HepG2 (cell line): ENCODE measurements around the gene HTRA3. TPM values are rescaled to one million over a fixed set of nuclear protein-coding genes. Genes with fewer than 3 reads are reported as not detected.

Experiments
- ATAC-seq: fragments of 200-7000 bp; cut with Tn5 transposase; 3 replicates; pipeline ENCODE4 v1.9.1; 2020; ENCODE audit warnings: mild to moderate bottlenecking, moderate library complexity
- BruUV-seq: library from RNA; stranded (reverse); fragments of 400-500 nt; replicated peaks from 2 replicates; lab custom pipeline; 2021; lab: Mats Ljungman, UMichigan
- CTCF ChIA-PET: fragments of 300-600 bp; formaldehyde crosslinking; extraction: SDS; loops from one replicate; lab custom pipeline; 2021; ENCODE audit warnings: low total read pairs, inconsistent platforms, low intra/inter-chr PET ratio; lab: Yijun Ruan, JAX
- POLR2A ChIA-PET: fragments of 350-600 bp; sonication (Branson Sonifier 250); formaldehyde crosslinking; loops from one replicate; lab custom pipeline; 2020; ENCODE audit warnings: antibody characterized with exemption, inconsistent platforms; lab: Yijun Ruan, JAX
- DNase-seq: peaks from one replicate; pipeline ENCODE4 v3.0.0-alpha.2; 2015; ENCODE audit warnings: low spot score
- FAIRE-seq: peaks from 3 replicates; lab custom pipeline; 2011; peaks lifted over from hg19 to GRCh38; lab: Jason Lieb, UNC
- H2AFZ ChIP-seq: one replicate; pipeline ENCODE4 v1.6.1; 2011; ENCODE audit warnings: low read length, inconsistent platforms
- H3K27ac ChIP-seq: fragments of 300-600 bp; 3 replicates; pipeline ENCODE4 v1.8.0; 2011; ENCODE audit warnings: mixed run types, mild to moderate bottlenecking, mixed read lengths, low read length, inconsistent platforms; ENCODE audit not compliant: insufficient read depth; ENCODE audit errors: extremely low read length
- H3K27me3 ChIP-seq, 2 experiments: fragments of 200-600 bp in 1 of 2; 2 replicates in 1 of 2; 3 replicates in 1 of 2; pipeline versions ENCODE4 v1.6.0 to v1.8.0; 2011; ENCODE audit warnings: low read length in 2 of 2, mild to moderate bottlenecking in 2 of 2, moderate library complexity in 2 of 2, inconsistent platforms in 1 of 2; ENCODE audit not compliant: insufficient read depth in 2 of 2, control insufficient read depth in 1 of 2
- H3K36me3 ChIP-seq, 2 experiments: fragments of 200-600 bp in 1 of 2; replicated peaks in 1 of 2; 2 replicates in 1 of 2; 3 replicates in 1 of 2; pipeline versions ENCODE4 v1.5.1 to v1.8.0; 2011; ENCODE audit warnings: low read length in 2 of 2, inconsistent platforms in 1 of 2; ENCODE audit not compliant: insufficient read depth in 2 of 2, control insufficient read depth in 1 of 2
- H3K4me1 ChIP-seq: 2 replicates; pipeline ENCODE4 v1.5.1; 2012; ENCODE audit warnings: low read length, inconsistent platforms; ENCODE audit not compliant: insufficient read depth
- H3K4me2 ChIP-seq: 2 replicates; pipeline ENCODE4 v1.6.0; 2011; ENCODE audit warnings: low read depth, low read length, inconsistent platforms
- H3K4me3 ChIP-seq, 3 experiments: fragments of 200-600 bp in 1 of 3; sonication (generic), shearing (Covaris generic) in 1 of 3; replicated peaks in 1 of 3; 2 replicates each; pipeline ENCODE4 v1.5.1; 2011 to 2016; ENCODE audit warnings: low read length in 3 of 3, inconsistent platforms in 2 of 3, low read depth in 2 of 3, mild to moderate bottlenecking in 2 of 3, control low read depth in 1 of 3, mixed read lengths in 1 of 3; ENCODE audit not compliant: insufficient read depth in 1 of 3
- H3K79me2 ChIP-seq: one replicate; pipeline ENCODE4 v1.6.1; 2011; ENCODE audit warnings: low read length, inconsistent platforms; ENCODE audit not compliant: insufficient read depth
- H3K9ac ChIP-seq: 2 replicates; pipeline ENCODE4 v1.6.0; 2011; ENCODE audit warnings: mild to moderate bottlenecking, low read depth, low read length, inconsistent platforms; ENCODE audit not compliant: insufficient read depth
- H3K9me3 ChIP-seq: 2 replicates; pipeline ENCODE4 v1.5.1; 2012; ENCODE audit warnings: mild to moderate bottlenecking, low read length
- H4K20me1 ChIP-seq: 2 replicates; pipeline ENCODE4 v1.6.0; 2011; ENCODE audit warnings: inconsistent platforms, mild to moderate bottlenecking, low read length, moderate library complexity; ENCODE audit not compliant: insufficient read depth
- GABPB1 ChIP-seq: IDR thresholded peaks from 2 replicates; pipeline ENCODE4 v1.6.1; 2016; ENCODE audit warnings: mild to moderate bottlenecking, missing genetic modification reagents, moderate library complexity, missing compliant biosample characterization
- HOXA5 ChIP-seq: sonication (generic); formaldehyde crosslinking; IDR thresholded peaks from 2 replicates; pipeline ENCODE4 v1.4.0; 2020; ENCODE audit warnings: missing genetic modification reagents
- MXI1 ChIP-seq: IDR thresholded peaks from 3 replicates; pipeline ENCODE4 v1.6.1; 2012; ENCODE audit warnings: low read depth, low read length, inconsistent platforms, borderline replicate concordance
- NRL ChIP-seq: sonication (generic); formaldehyde crosslinking; IDR thresholded peaks from 2 replicates; pipeline ENCODE4 v1.5.0; 2020; ENCODE audit warnings: missing genetic modification reagents, mild to moderate bottlenecking, moderate library complexity, borderline replicate concordance
- RBFOX2 ChIP-seq: fragments of 200-400 bp; formaldehyde crosslinking; IDR thresholded peaks from 2 replicates; pipeline ENCODE4 v1.6.1; 2017; ENCODE audit warnings: low read depth, mild to moderate bottlenecking, low read length
- ZMYM3 ChIP-seq: sonication (generic); formaldehyde crosslinking; IDR thresholded peaks from 2 replicates; pipeline ENCODE4 v1.5.1; 2020; ENCODE audit warnings: mild to moderate bottlenecking, missing genetic modification reagents
- ZNF629 ChIP-seq: sonication (generic); formaldehyde crosslinking; conservative IDR thresholded peaks from 2 replicates; pipeline ENCODE4 v1.5.0; 2020; ENCODE audit warnings: missing genetic modification reagents
- ZNF891 ChIP-seq: sonication (generic); formaldehyde crosslinking; IDR thresholded peaks from 2 replicates; pipeline ENCODE4 v1.5.0; 2020; ENCODE audit warnings: mild to moderate bottlenecking, missing genetic modification reagents
- WGBS: methylation state at CpG from one replicate; pipeline ENCODE4 v1.1.6; 2017; ENCODE audit warnings: low lambda C conversion rate; 5-methylcytosine and 5-hydroxymethylcytosine counted together
- in situ Hi-C: cut with HindIII; loops from 2 replicates; pipeline ENCODE4 v1.10.0; 2017; ENCODE audit warnings: low pct_unique_long_range_greater_than_20kb; ENCODE audit not compliant: extremely low pct_ligation_motif_present
- intact Hi-C: fragments of 100-400 bp; cut with micrococcal nuclease; formaldehyde crosslinking; loops from one replicate; pipeline ENCODE4 v1.10.0; 2022; ENCODE audit not compliant: unreplicated experiment
- polyA plus RNA-seq, 8 experiments: library from polyadenylated mRNA; depleted of rRNA in 3 of 8; stranded (reverse) in 7 of 8; unstranded in 1 of 8; fragments of >200 nt; fragmentation: Illumina TruSeq in 4 of 8; extraction: Trizol in 4 of 8; gene quantifications; 2 replicates each; pipeline versions ENCODE4 v1.2.1 to v1.2.3, GENCODE V29; 2011 to 2016; ENCODE audit warnings: low read depth in 4 of 8, missing spikeins in 1 of 8, mixed read lengths in 1 of 8; ENCODE audit not compliant: insufficient read depth in 1 of 8
- total RNA-seq, 5 experiments: library from RNA; depleted of rRNA; stranded (reverse); fragments of >200 nt; fragmentation: Illumina TruSeq; extraction: Trizol; gene quantifications; 2 replicates each; pipeline ENCODE4 v1.2.3, GENCODE V29; 2016; ENCODE audit warnings: low read depth in 1 of 5
- TF ChIP-seq, protein P1 (sequence below): sonication (generic); formaldehyde crosslinking; IDR thresholded peaks from 2 replicates; pipeline ENCODE4 v1.4.0; 2020; ENCODE audit warnings: missing genetic modification reagents
- TF ChIP-seq, protein P2 (sequence below): sonication (generic); formaldehyde crosslinking; IDR thresholded peaks from 2 replicates; pipeline ENCODE4 v1.5.1; 2020; ENCODE audit warnings: mild to moderate bottlenecking, missing genetic modification reagents, moderate library complexity
- TF ChIP-seq, protein P3 (sequence below): sonication (generic); formaldehyde crosslinking; IDR thresholded peaks from 2 replicates; pipeline ENCODE4 v1.4.0; 2020; ENCODE audit warnings: missing genetic modification reagents
- TF ChIP-seq, protein P4 (sequence below): sonication (generic); formaldehyde crosslinking; IDR thresholded peaks from 2 replicates; pipeline ENCODE4 v1.5.0; 2020; ENCODE audit warnings: mild to moderate bottlenecking, missing genetic modification reagents

HTRA3 gene
- total and polyA plus RNA-seq, 2 of the 13 experiments (the other 11 are each of a cell fraction or from before 2014, with no cell fraction given) = 0.17 TPM; not detected in 1

DNA sequence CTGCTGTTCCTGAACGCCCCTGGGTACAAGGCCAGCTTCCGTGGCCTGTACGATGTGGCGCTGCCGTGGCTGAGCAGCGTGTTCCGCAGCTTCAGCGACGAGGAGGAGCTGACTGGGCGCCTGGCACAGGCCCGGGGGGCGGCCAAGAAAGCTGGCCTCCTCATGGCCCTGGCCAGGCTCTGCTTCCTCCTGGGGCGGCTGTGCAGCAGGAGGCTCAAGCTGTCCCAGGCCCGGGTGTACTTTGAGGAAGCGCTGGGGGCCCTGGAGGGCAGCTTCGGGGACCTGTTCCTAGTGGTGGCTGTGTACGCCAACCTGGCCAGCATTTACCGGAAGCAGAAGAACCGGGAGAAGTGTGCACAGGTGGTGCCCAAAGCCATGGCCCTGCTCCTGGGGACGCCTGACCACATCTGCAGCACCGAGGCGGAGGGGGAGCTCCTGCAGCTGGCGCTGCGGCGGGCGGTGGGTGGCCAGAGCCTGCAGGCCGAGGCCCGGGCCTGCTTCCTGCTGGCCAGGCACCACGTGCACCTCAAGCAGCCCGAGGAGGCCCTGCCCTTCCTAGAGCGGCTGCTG is 42.3 kb upstream of the HTRA3 start:
- POLR2A ChIA-PET = interaction anchor here (1.2 to 1.9 kb wide), 2 partner anchors 11 to 27 kb away, joined by 3 to 11 read pairs; partner anchors contain the start of gene SH3TC1
- ATAC-seq (no peak), FAIRE-seq (no peak), DNase-seq (no peak)
- Histone ChIP-seq H3K79me2 (no peaks in the 10 kb centered on the region), H3K9me3 (no peaks in the 10 kb centered on the region), H2AFZ (no peak overlapping the region), H3K4me2 (no peak overlapping the region), H3K4me3 (no peak overlapping the region), H3K27ac (peak overlapping the region; percentile 75), H4K20me1 (no peaks in the 10 kb centered on the region), H3K9ac (no peak overlapping the region), H3K36me3 (peaks cover 10 to 30% of the 10 kb centered on the region in 2 experiments), H3K27me3 (no peaks in the 10 kb centered on the region), H3K4me1 (peaks cover 46% of the 10 kb centered on the region)
- 100% methylated on average over 3 of the region's 31 CpGs for WGBS
- no TSS peak for BruUV-seq
- intact Hi-C loops (no loop called here), in situ Hi-C loops (no loop called here)
- TF ChIP-seq NRL (CRISPR knock-in tag) (0 out of 2 replicates have a peak, but pooled peaks have one; percentile 27), ZNF629 (no peak), MXI1 (no peak), RBFOX2 (0 out of 2 replicates have a peak, but pooled peaks have one; percentile 10), ZNF891 (CRISPR knock-in tag) (0 out of 2 replicates have a peak, but pooled peaks have one; percentile 32), GABPB1 (CRISPR knock-in tag) (peak; percentile 14; the same call in 1 of the 2 replicates), HOXA5 (no peak), ZMYM3 (CRISPR knock-in tag) (no peak)
- TF ChIP-seq, protein P1, sequence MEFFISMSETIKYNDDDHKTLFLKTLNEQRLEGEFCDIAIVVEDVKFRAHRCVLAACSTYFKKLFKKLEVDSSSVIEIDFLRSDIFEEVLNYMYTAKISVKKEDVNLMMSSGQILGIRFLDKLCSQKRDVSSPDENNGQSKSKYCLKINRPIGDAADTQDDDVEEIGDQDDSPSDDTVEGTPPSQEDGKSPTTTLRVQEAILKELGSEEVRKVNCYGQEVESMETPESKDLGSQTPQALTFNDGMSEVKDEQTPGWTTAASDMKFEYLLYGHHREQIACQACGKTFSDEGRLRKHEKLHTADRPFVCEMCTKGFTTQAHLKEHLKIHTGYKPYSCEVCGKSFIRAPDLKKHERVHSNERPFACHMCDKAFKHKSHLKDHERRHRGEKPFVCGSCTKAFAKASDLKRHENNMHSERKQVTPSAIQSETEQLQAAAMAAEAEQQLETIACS = no peak
- TF ChIP-seq, protein P2, sequence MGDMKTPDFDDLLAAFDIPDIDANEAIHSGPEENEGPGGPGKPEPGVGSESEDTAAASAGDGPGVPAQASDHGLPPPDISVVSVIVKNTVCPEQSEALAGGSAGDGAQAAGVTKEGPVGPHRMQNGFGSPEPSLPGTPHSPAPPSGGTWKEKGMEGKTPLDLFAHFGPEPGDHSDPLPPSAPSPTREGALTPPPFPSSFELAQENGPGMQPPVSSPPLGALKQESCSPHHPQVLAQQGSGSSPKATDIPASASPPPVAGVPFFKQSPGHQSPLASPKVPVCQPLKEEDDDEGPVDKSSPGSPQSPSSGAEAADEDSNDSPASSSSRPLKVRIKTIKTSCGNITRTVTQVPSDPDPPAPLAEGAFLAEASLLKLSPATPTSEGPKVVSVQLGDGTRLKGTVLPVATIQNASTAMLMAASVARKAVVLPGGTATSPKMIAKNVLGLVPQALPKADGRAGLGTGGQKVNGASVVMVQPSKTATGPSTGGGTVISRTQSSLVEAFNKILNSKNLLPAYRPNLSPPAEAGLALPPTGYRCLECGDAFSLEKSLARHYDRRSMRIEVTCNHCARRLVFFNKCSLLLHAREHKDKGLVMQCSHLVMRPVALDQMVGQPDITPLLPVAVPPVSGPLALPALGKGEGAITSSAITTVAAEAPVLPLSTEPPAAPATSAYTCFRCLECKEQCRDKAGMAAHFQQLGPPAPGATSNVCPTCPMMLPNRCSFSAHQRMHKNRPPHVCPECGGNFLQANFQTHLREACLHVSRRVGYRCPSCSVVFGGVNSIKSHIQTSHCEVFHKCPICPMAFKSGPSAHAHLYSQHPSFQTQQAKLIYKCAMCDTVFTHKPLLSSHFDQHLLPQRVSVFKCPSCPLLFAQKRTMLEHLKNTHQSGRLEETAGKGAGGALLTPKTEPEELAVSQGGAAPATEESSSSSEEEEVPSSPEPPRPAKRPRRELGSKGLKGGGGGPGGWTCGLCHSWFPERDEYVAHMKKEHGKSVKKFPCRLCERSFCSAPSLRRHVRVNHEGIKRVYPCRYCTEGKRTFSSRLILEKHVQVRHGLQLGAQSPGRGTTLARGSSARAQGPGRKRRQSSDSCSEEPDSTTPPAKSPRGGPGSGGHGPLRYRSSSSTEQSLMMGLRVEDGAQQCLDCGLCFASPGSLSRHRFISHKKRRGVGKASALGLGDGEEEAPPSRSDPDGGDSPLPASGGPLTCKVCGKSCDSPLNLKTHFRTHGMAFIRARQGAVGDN (CRISPR knock-in tag) = peak; percentile 2; the same call in 1 of the 2 replicates
- TF ChIP-seq, protein P3, sequence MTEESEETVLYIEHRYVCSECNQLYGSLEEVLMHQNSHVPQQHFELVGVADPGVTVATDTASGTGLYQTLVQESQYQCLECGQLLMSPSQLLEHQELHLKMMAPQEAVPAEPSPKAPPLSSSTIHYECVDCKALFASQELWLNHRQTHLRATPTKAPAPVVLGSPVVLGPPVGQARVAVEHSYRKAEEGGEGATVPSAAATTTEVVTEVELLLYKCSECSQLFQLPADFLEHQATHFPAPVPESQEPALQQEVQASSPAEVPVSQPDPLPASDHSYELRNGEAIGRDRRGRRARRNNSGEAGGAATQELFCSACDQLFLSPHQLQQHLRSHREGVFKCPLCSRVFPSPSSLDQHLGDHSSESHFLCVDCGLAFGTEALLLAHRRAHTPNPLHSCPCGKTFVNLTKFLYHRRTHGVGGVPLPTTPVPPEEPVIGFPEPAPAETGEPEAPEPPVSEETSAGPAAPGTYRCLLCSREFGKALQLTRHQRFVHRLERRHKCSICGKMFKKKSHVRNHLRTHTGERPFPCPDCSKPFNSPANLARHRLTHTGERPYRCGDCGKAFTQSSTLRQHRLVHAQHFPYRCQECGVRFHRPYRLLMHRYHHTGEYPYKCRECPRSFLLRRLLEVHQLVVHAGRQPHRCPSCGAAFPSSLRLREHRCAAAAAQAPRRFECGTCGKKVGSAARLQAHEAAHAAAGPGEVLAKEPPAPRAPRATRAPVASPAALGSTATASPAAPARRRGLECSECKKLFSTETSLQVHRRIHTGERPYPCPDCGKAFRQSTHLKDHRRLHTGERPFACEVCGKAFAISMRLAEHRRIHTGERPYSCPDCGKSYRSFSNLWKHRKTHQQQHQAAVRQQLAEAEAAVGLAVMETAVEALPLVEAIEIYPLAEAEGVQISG (CRISPR knock-in tag) = no peak
- TF ChIP-seq, protein P4, sequence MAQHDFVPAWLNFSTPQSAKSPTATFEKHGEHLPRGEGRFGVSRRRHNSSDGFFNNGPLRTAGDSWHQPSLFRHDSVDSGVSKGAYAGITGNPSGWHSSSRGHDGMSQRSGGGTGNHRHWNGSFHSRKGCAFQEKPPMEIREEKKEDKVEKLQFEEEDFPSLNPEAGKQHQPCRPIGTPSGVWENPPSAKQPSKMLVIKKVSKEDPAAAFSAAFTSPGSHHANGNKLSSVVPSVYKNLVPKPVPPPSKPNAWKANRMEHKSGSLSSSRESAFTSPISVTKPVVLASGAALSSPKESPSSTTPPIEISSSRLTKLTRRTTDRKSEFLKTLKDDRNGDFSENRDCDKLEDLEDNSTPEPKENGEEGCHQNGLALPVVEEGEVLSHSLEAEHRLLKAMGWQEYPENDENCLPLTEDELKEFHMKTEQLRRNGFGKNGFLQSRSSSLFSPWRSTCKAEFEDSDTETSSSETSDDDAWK (CRISPR knock-in tag) = no peak
- CTCF ChIA-PET = no interaction called here
